K562 (cell line): ENCODE data around the gene PSMC3IP. TPM values are rescaled to one million over a fixed set of nuclear protein-coding genes. Genes with fewer than 3 reads are reported as not detected.

Experiments used
- ARID1B ChIP-seq: fragments of 450-650 bp; IDR thresholded peaks from 2 replicates; pipeline ENCODE4 v1.6.1; 2016; ENCODE audit warnings: antibody characterized with exemption, mild to moderate bottlenecking, inconsistent platforms
- MAFK ChIP-seq: IDR thresholded peaks from 2 replicates; pipeline ENCODE4 v1.6.1; 2011; ENCODE audit warnings: low read length, improper control_type of control experiment
- MGA ChIP-seq: fragments of 450-650 bp; IDR thresholded peaks from 2 replicates; pipeline ENCODE4 v1.6.1; 2016; ENCODE audit warnings: mild to moderate bottlenecking, moderate library complexity
- NFRKB ChIP-seq: fragments of 450-650 bp; IDR thresholded peaks from 2 replicates; pipeline ENCODE4 v1.6.1; 2016; ENCODE audit warnings: low read depth
- NFXL1 ChIP-seq: fragments of 450-650 bp; formaldehyde crosslinking; IDR thresholded peaks from 2 replicates; pipeline ENCODE4 v1.4.0; 2021; ENCODE audit warnings: mild to moderate bottlenecking
- PTBP1 ChIP-seq: fragments of 200-400 bp; formaldehyde crosslinking; IDR thresholded peaks from 2 replicates; pipeline ENCODE4 v1.6.1; 2017; ENCODE audit warnings: low read depth, low read length
- SMARCE1 ChIP-seq: fragments of 450-650 bp; IDR thresholded peaks from 2 replicates; pipeline ENCODE4 v1.7.1; 2016; ENCODE audit warnings: mild to moderate bottlenecking
- ZEB2 ChIP-seq: fragments of 450-650 bp; IDR thresholded peaks from 2 replicates; pipeline ENCODE4 v1.6.1; 2016
- ZNF311 ChIP-seq: fragments of 250-450 bp; sonication (Bioruptor Pico); IDR thresholded peaks from 2 replicates; pipeline ENCODE4 v1.4.0; 2020; ENCODE audit warnings: mild to moderate bottlenecking, moderate library complexity
- ZNF398 ChIP-seq: fragments of 250-450 bp; sonication (Bioruptor Pico); IDR thresholded peaks from 2 replicates; pipeline ENCODE4 v1.8.0; 2021; ENCODE audit warnings: moderate library complexity, mild to moderate bottlenecking, inconsistent platforms
- ZNF551 ChIP-seq: fragments of 250-450 bp; sonication (Bioruptor Pico); IDR thresholded peaks from 2 replicates; pipeline ENCODE4 v1.5.0; 2021; ENCODE audit warnings: mild to moderate bottlenecking, moderate library complexity
- ZNF695 ChIP-seq: fragments of 450-650 bp; formaldehyde crosslinking; IDR thresholded peaks from 2 replicates; pipeline ENCODE4 v1.4.0; 2020; ENCODE audit warnings: mild to moderate bottlenecking, moderate library complexity
- polyA plus RNA-seq, 8 experiments: library from polyadenylated mRNA; depleted of rRNA in 4 of 8; stranded (reverse) in 5 of 8; unstranded in 3 of 8; fragments of >200 nt; fragmentation: Nextera tagmentation in 2 of 8; fragmentation: Illumina TruSeq in 1 of 8; extraction: Ambion mirVana in 2 of 8; extraction: Trizol in 1 of 8; gene quantifications; 2 replicates each; pipeline versions ENCODE4 v1.2.1 to v1.2.3, GENCODE V29; 2011 to 2014; ENCODE audit warnings: inconsistent platforms in 1 of 8, missing spikeins in 1 of 8
- total RNA-seq, 7 experiments: library from RNA; depleted of rRNA in 6 of 7; stranded (reverse); fragments of >200 nt in 6 of 7; fragmentation: Illumina TruSeq in 2 of 7; extraction: Trizol in 2 of 7; gene quantifications; 2 replicates each; pipeline versions ENCODE4 v1.2.1 to v1.2.3, GENCODE V29; 2011 to 2021; ENCODE audit warnings: low replicate concordance in 1 of 7
- TF ChIP-seq, protein P1 (sequence below): fragments of 450-650 bp; IDR thresholded peaks from 2 replicates; pipeline ENCODE4 v1.6.1; 2016; ENCODE audit warnings: borderline replicate concordance

Gene PSMC3IP
- total and polyA plus RNA-seq, 9 of the 15 experiments (the other 6 are each of a cell fraction or from before 2014, with no cell fraction given), result 13.8 to 65.6 (median 32.8) TPM

- TF ChIP-seq NFRKB (no peak), ZEB2 (no peak), ZNF398 (CRISPR knock-in tag) (no peak), ZNF551 (no peak), PTBP1 (no peak), MGA (no peak), ZNF695 (CRISPR knock-in tag) (no peak), ZNF311 (CRISPR knock-in tag) (no peak), SMARCE1 (no peak), ARID1B (peak; percentile 28), MAFK (0 out of 2 replicates have a peak, but pooled peaks have one; percentile 25), NFXL1 (CRISPR knock-in tag) (no peak)
- TF ChIP-seq, protein P1, sequence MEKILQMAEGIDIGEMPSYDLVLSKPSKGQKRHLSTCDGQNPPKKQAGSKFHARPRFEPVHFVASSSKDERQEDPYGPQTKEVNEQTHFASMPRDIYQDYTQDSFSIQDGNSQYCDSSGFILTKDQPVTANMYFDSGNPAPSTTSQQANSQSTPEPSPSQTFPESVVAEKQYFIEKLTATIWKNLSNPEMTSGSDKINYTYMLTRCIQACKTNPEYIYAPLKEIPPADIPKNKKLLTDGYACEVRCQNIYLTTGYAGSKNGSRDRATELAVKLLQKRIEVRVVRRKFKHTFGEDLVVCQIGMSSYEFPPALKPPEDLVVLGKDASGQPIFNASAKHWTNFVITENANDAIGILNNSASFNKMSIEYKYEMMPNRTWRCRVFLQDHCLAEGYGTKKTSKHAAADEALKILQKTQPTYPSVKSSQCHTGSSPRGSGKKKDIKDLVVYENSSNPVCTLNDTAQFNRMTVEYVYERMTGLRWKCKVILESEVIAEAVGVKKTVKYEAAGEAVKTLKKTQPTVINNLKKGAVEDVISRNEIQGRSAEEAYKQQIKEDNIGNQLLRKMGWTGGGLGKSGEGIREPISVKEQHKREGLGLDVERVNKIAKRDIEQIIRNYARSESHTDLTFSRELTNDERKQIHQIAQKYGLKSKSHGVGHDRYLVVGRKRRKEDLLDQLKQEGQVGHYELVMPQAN, result peak; percentile 85; the same call in 1 of the 2 replicates
These were observed 15.6 kb downstream of the PSMC3IP start, which contains the start of gene COASY (continued) for GRCh38 chr17:42561897-42562387.
